Measurements from ENCODE around the gene CSPG4.

DNA sequence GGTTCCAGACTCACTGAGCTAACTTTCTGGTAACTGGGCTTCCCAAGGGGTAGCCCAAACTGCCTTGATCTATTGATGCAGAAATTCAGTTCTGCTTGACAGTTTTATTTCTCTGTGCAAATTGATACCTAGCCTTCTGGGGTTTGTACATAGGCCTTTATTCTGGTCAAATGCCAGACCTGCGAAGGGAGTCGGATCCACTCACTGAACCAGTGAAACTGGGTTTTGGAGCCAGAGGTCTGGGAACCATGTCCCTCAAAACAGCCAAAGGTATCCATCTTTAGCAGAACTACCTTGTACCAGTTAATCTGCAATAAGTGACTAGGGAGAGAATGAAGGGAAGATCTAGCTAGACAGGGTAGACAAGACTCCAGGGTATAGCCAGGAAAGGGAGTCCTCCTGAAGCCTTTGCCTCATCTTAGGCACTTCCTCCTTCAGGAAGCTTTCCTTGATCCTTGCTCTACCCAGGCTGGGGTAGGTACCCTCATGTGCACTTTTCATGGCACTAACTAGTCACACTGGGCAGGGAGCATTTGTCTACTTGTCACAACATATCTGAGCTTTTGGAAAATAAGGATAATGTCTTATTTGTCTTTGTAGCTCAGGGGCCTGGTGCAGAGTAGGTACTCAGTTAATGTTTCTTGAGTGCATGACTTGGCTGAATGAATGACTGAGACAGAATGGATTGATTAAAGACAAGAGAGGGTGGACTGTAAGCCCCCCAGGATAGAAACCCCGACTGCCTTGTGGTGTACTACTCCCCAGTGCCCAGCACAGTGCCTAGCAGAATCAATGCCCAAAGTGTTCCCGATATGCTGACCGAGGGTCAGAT lies 66.3 kb downstream of the CSPG4 start:
- TF ChIP-seq, protein P1, sequence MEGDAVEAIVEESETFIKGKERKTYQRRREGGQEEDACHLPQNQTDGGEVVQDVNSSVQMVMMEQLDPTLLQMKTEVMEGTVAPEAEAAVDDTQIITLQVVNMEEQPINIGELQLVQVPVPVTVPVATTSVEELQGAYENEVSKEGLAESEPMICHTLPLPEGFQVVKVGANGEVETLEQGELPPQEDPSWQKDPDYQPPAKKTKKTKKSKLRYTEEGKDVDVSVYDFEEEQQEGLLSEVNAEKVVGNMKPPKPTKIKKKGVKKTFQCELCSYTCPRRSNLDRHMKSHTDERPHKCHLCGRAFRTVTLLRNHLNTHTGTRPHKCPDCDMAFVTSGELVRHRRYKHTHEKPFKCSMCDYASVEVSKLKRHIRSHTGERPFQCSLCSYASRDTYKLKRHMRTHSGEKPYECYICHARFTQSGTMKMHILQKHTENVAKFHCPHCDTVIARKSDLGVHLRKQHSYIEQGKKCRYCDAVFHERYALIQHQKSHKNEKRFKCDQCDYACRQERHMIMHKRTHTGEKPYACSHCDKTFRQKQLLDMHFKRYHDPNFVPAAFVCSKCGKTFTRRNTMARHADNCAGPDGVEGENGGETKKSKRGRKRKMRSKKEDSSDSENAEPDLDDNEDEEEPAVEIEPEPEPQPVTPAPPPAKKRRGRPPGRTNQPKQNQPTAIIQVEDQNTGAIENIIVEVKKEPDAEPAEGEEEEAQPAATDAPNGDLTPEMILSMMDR (IDR thresholded peaks at IDR 0.05; ENCODE audit: insufficient read depth, low read length): no peak
- TF ChIP-seq POLR2AphosphoS5 (IDR thresholded peaks at IDR 0.05; ENCODE audit: low read depth): no peak
